Forelimb muscle (tissue), 1 donor: ENCODE data around the gene NUCKS1. TPM values are rescaled to one million over a fixed set of nuclear protein-coding genes. Genes with fewer than 3 reads are reported as not detected.

ENCODE experiments used
- DNase-seq: peaks from one replicate; pipeline ENCODE4 v3.0.0-alpha.2; 2013; ENCODE audit warnings: low read depth
- polyA plus RNA-seq: library from polyadenylated mRNA; unstranded; fragments of 120-200 nt; gene quantifications from one replicate; pipeline ENCODE4 v1.2.1, GENCODE V29; 2013; ENCODE audit not compliant: insufficient read length

The NUCKS1 gene
- polyA plus RNA-seq, 1 donor = 223 TPM

GRCh38 chr1:205670150-205670446, 79.9 kb downstream of the NUCKS1 start:
- no peak for DNase-seq

GRCh38 chr1:205669341-205670149, 80.4 kb downstream of the NUCKS1 start:
- DNase-seq = no peak

- DNase-seq = no peak
Observed at GRCh38 chr1:205668951-205669340, 81.0 kb downstream of the NUCKS1 start.

- no peak for DNase-seq
Observed at GRCh38 chr1:205667909-205668643, 81.9 kb downstream of the NUCKS1 start.

GRCh38 chr1:205666372-205667166, 83.4 kb downstream of the NUCKS1 start:
- no peak for DNase-seq

- no peak for DNase-seq
Observed at GRCh38 chr1:205665201-205666045, 84.6 kb downstream of the NUCKS1 start.

- DNase-seq = no peak
Observed at GRCh38 chr1:205664399-205665017, 85.5 kb downstream of the NUCKS1 start.

GRCh38 chr1:205663286-205663936, 86.6 kb downstream of the NUCKS1 start:
- DNase-seq = no peak

Other genes with a start within 250 kb of the NUCKS1 start
- 8.1 TPM for gene CDK18, start 245.5 kb downstream of the NUCKS1 start, polyA plus RNA-seq
- gene ELK4, start 118.2 kb downstream of the NUCKS1 start, polyA plus RNA-seq = 15.4 TPM
- gene SLC45A3, start 69.7 kb downstream of the NUCKS1 start, polyA plus RNA-seq = 3.4 TPM
- 3.7 TPM for gene RAB29, start 25.3 kb upstream of the NUCKS1 start, polyA plus RNA-seq
- gene SLC41A1, start 63.0 kb upstream of the NUCKS1 start, polyA plus RNA-seq = 30.5 TPM
- gene PM20D1, start 100.0 kb upstream of the NUCKS1 start, polyA plus RNA-seq = not detected
- gene SLC26A9, start 193.3 kb upstream of the NUCKS1 start, polyA plus RNA-seq = 0.04 TPM